Measurements from ENCODE around the gene EFCAB9.

GRCh38 chr5:172209714-172210113, 15.7 kb downstream of the EFCAB9 start:
- TF ChIP-seq CTCF (conservative IDR thresholded peaks at IDR 0.05), result no peak
- TF ChIP-seq ZFX (IDR thresholded peaks at IDR 0.05), result no peak

Data from C4-2B (cell line).